Activated B cell treated with CpG ODN at 0.5 μM for 24 hours (primary cell): ENCODE data around the gene TREM2. TPM values are rescaled to one million over a fixed set of nuclear protein-coding genes. Genes with fewer than 3 reads are reported as not detected.

Experiments used
- ATAC-seq: fragments of 200-7000 bp; cut with Tn5 transposase; one replicate; pipeline ENCODE4 v1.10.0; 2021; ENCODE audit warnings: low read depth, mild to moderate bottlenecking, moderate library complexity
- CTCF ChIA-PET: fragments of 350-600 bp; sonication (Branson Sonifier 250); formaldehyde crosslinking; loops from one replicate; lab custom pipeline; 2021; ENCODE audit warnings: antibody characterized with exemption; lab: Charles Lee
- POLR2A ChIA-PET: fragments of 350-600 bp; sonication (Branson Sonifier 250); formaldehyde crosslinking; loops from one replicate; lab custom pipeline; 2021; ENCODE audit warnings: antibody characterized with exemption; lab: Charles Lee
- DNase-seq: peaks from one replicate; pipeline ENCODE4 v3.0.0; 2022
- H3K27ac Mint-ChIP-seq: one replicate; pipeline ENCODE4 v1.8.0; 2020; ENCODE audit warnings: mixed read lengths
- H3K27me3 Mint-ChIP-seq: one replicate; pipeline ENCODE4 v1.8.0; 2021; ENCODE audit warnings: mixed read lengths
- H3K36me3 Mint-ChIP-seq: one replicate; pipeline ENCODE4 v1.8.0; 2021; ENCODE audit warnings: low read depth, mixed read lengths
- H3K4me1 Mint-ChIP-seq: one replicate; pipeline ENCODE4 v1.8.0; 2021; ENCODE audit warnings: mixed read lengths
- H3K4me3 Mint-ChIP-seq: one replicate; pipeline ENCODE4 v1.8.0; 2020; ENCODE audit warnings: mild to moderate bottlenecking, mixed read lengths
- H3K9me3 Mint-ChIP-seq: one replicate; pipeline ENCODE4 v1.8.0; 2020; ENCODE audit warnings: mixed read lengths
- CTCF ChIP-seq: fragments of 200-600 bp; IDR thresholded peaks from one replicate; pipeline ENCODE4 v1.8.0; 2022; ENCODE audit warnings: antibody characterized with exemption, mild to moderate bottlenecking
- intact Hi-C: fragments of 100-400 bp; cut with micrococcal nuclease; formaldehyde crosslinking; loops from one replicate; pipeline ENCODE4 v1.15.1; 2024
- total RNA-seq: library from RNA; stranded (reverse); gene quantifications from 2 replicates; pipeline ENCODE4 v1.2.3, GENCODE V29; 2022

TREM2 gene
- total RNA-seq, 1 donor from 2014 or later, result not detected

- no peaks in the 10 kb centered on the region for H3K27me3 Mint-ChIP-seq
- ChIA-PET POLR2A (no interaction called here), CTCF (no interaction called here)
- DNase-seq, result no peak
- no peak for TF ChIP-seq CTCF
- H3K36me3 Mint-ChIP-seq, result peaks cover 2% of the 10 kb centered on the region
- H3K4me3 Mint-ChIP-seq, result no peak overlapping the region
- ATAC-seq, result no peak
- H3K9me3 Mint-ChIP-seq, result peaks cover 5% of the 10 kb centered on the region
- peaks cover 69% of the 10 kb centered on the region for H3K4me1 Mint-ChIP-seq
- H3K27ac Mint-ChIP-seq, result no peak overlapping the region
- intact Hi-C loops, result no loop called here
Observed at GRCh38 chr6:41184761-41185160, 21.8 kb upstream of the TREM2 start.

- Mint-ChIP-seq H3K9me3 (no peaks in the 10 kb centered on the region), H3K36me3 (no peaks in the 10 kb centered on the region), H3K4me3 (no peak overlapping the region), H3K4me1 (peaks cover 54% of the 10 kb centered on the region), H3K27me3 (no peaks in the 10 kb centered on the region), H3K27ac (peak overlapping the region; percentile 76)
- intact Hi-C loops, result loop anchor here (1.0 to 2.0 kb wide), 2 partner anchors 90 to 110 kb away; partner anchors contain the start of genes NFYA and OARD1
- TF ChIP-seq CTCF, result no peak
- no peak for DNase-seq
- peak; percentile 88 for ATAC-seq
- ChIA-PET POLR2A (interaction anchor here (1.0 to 2.3 kb wide), 3 partner anchors 9 to 18 kb away, joined by 5 to 21 read pairs (median 7); partner anchors contain the start of gene TREML2), CTCF (interaction anchor here (0.6 to 2.6 kb wide), 17 partner anchors 9 to 154 kb away, joined by 3 to 18 read pairs (median 4); partner anchors contain the start of genes NFYA and TREML2)
Observed at GRCh38 chr6:41182069-41183034, 19.4 kb upstream of the TREM2 start.

- peak overlapping the region; percentile 36 for H3K27ac Mint-ChIP-seq
- no peaks in the 10 kb centered on the region for H3K27me3 Mint-ChIP-seq
- H3K36me3 Mint-ChIP-seq, result no peaks in the 10 kb centered on the region
- H3K4me3 Mint-ChIP-seq, result no peak overlapping the region
- peaks cover 46% of the 10 kb centered on the region for H3K4me1 Mint-ChIP-seq
- ATAC-seq (no peak), DNase-seq (no peak)
- POLR2A ChIA-PET, result interaction anchor here (0.5 to 2.3 kb wide), 4 partner anchors 8 to 19 kb away, joined by 4 to 21 read pairs (median 6); partner anchors contain the start of gene TREML2
- intact Hi-C loops, result no loop called here
- H3K9me3 Mint-ChIP-seq, result no peaks in the 10 kb centered on the region
- TF ChIP-seq CTCF, result no peak
- CTCF ChIA-PET, result interaction anchor here (0.7 to 2.6 kb wide), 11 partner anchors 10 to 139 kb away, joined by 3 to 18 read pairs (median 3); partner anchors contain the start of gene NFYA
Observed at GRCh38 chr6:41181566-41181965, 18.6 kb upstream of the TREM2 start.

- no peaks in the 10 kb centered on the region for H3K27me3 Mint-ChIP-seq
- ChIA-PET CTCF (no interaction called here), POLR2A (no interaction called here)
- DNase-seq, result no peak
- no peak overlapping the region for H3K4me3 Mint-ChIP-seq
- H3K36me3 Mint-ChIP-seq, result no peaks in the 10 kb centered on the region
- H3K4me1 Mint-ChIP-seq, result peaks cover 28% of the 10 kb centered on the region
- intact Hi-C loops, result no loop called here
- TF ChIP-seq CTCF, result no peak
- no peak overlapping the region for H3K27ac Mint-ChIP-seq
- ATAC-seq, result no peak
- no peaks in the 10 kb centered on the region for H3K9me3 Mint-ChIP-seq
Observed at GRCh38 chr6:41179163-41179562, 16.2 kb upstream of the TREM2 start.

- ATAC-seq, result no peak
- H3K4me1 Mint-ChIP-seq, result peaks cover 17% of the 10 kb centered on the region
Observed at GRCh38 chr6:41177695-41178094, 14.8 kb upstream of the TREM2 start.

More at GRCh38 chr6:41177695-41178094, 14.8 kb upstream of the TREM2 start:
- H3K27me3 Mint-ChIP-seq, result no peaks in the 10 kb centered on the region
- H3K36me3 Mint-ChIP-seq, result no peaks in the 10 kb centered on the region
- H3K4me3 Mint-ChIP-seq, result no peak overlapping the region
- ChIA-PET CTCF (interaction anchor here (0.8 to 1.2 kb wide), 2 partner anchors 10 to 129 kb away, joined by 3 read pairs; no protein-coding TSS in a partner anchor), POLR2A (no interaction called here)
- no peak for TF ChIP-seq CTCF
- H3K27ac Mint-ChIP-seq, result no peak overlapping the region
- no peak for DNase-seq
- H3K9me3 Mint-ChIP-seq, result no peaks in the 10 kb centered on the region
- intact Hi-C loops, result no loop called here
